ENCODE results near the gene KLF9. TPM values are rescaled to one million over a fixed set of nuclear protein-coding genes. Genes with fewer than 3 reads are reported as not detected.

The KLF9 gene
- total and polyA plus RNA-seq, 2 experiments from 2014 or later: 2.5 to 14.3 TPM

GRCh38 chr9:70455993-70456704 is 41.7 kb upstream of the KLF9 start:
- H4K20me1 ChIP-seq (ENCODE audit: insufficient read depth): no peaks in the 10 kb centered on the region

GRCh38 chr9:70452365-70452764 is 37.9 kb upstream of the KLF9 start:
- DNase-seq: no peak
- no peaks in the 10 kb centered on the region for H3K9me2 ChIP-seq (ENCODE audit: insufficient read depth)
- H3K36me3 ChIP-seq (ENCODE audit: low read depth): no peaks in the 10 kb centered on the region
- H2AFZ ChIP-seq: no peak overlapping the region
- H3F3A ChIP-seq (ENCODE audit: insufficient read depth): no peaks in the 10 kb centered on the region
- H3K27ac ChIP-seq: no peak overlapping the region
- H3K9me3 ChIP-seq (ENCODE audit: low read depth): no peaks in the 10 kb centered on the region
- no peaks in the 10 kb centered on the region for H3K4me1 ChIP-seq (ENCODE audit: insufficient read depth)
- WGBS, 2 experiments (ENCODE audit: low coverage in 1 of 2, low lambda C conversion rate in 2 of 2, missing lambda C conversion rate in 2 of 2): 90 to 96% methylated on average over 3 of the region's 3 CpGs
- no peak overlapping the region for H3K4me2 ChIP-seq (ENCODE audit: unreplicated experiment)
- no peaks in the 10 kb centered on the region for H3K79me2 ChIP-seq (ENCODE audit: insufficient read depth)
- no peak overlapping the region for H3K4me3 ChIP-seq
- no peak for TF ChIP-seq EZH2 (IDR thresholded peaks at IDR 0.05; ENCODE audit: insufficient read depth, poor library complexity, severe bottlenecking)
- TF ChIP-seq EZH2phosphoT487 (IDR thresholded peaks at IDR 0.05; ENCODE audit: insufficient read depth, low read depth): no peak
- in situ Hi-C loops (cut with MboI): no loop called here
- H3K9ac ChIP-seq: no peak overlapping the region
- no peaks in the 10 kb centered on the region for H4K20me1 ChIP-seq (ENCODE audit: insufficient read depth)
- H3K27me3 ChIP-seq (replicated peaks; ENCODE audit: insufficient read depth): no peaks in the 10 kb centered on the region

More at GRCh38 chr9:70455993-70456704, 41.7 kb upstream of the KLF9 start:
- H3K9me3 ChIP-seq (ENCODE audit: low read depth): no peaks in the 10 kb centered on the region
- 41 to 47% methylated on average over 7 of the region's 7 CpGs for WGBS, 2 experiments (ENCODE audit: low coverage in 1 of 2, low lambda C conversion rate in 2 of 2, missing lambda C conversion rate in 2 of 2)
- DNase-seq: no peak
- no peaks in the 10 kb centered on the region for H3K36me3 ChIP-seq (ENCODE audit: low read depth)
- no peaks in the 10 kb centered on the region for H3K4me1 ChIP-seq (ENCODE audit: insufficient read depth)
- H3K4me3 ChIP-seq: no peak overlapping the region
- TF ChIP-seq EZH2phosphoT487 (IDR thresholded peaks at IDR 0.05; ENCODE audit: insufficient read depth, low read depth) (no peak), EZH2 (IDR thresholded peaks at IDR 0.05; ENCODE audit: insufficient read depth, poor library complexity, severe bottlenecking) (no peak)
- no peak overlapping the region for H3K9ac ChIP-seq
- no peaks in the 10 kb centered on the region for H3K27me3 ChIP-seq (replicated peaks; ENCODE audit: insufficient read depth)
- H3F3A ChIP-seq (ENCODE audit: insufficient read depth): no peaks in the 10 kb centered on the region
- in situ Hi-C loops (cut with MboI): no loop called here
- no peaks in the 10 kb centered on the region for H3K79me2 ChIP-seq (ENCODE audit: insufficient read depth)
- H2AFZ ChIP-seq: no peak overlapping the region
- H3K27ac ChIP-seq: no peak overlapping the region
- no peaks in the 10 kb centered on the region for H3K9me2 ChIP-seq (ENCODE audit: insufficient read depth)
- H3K4me2 ChIP-seq (ENCODE audit: unreplicated experiment): no peak overlapping the region

- Histone ChIP-seq H3K4me1 (ENCODE audit: insufficient read depth) (no peaks in the 10 kb centered on the region), H3K4me3 (no peak overlapping the region), H2AFZ (no peak overlapping the region), H3F3A (ENCODE audit: insufficient read depth) (no peaks in the 10 kb centered on the region), H3K9me2 (ENCODE audit: insufficient read depth) (no peaks in the 10 kb centered on the region), H3K9me3 (ENCODE audit: low read depth) (no peaks in the 10 kb centered on the region), H3K9ac (no peak overlapping the region), H3K27ac (no peak overlapping the region), H3K27me3 (replicated peaks; ENCODE audit: insufficient read depth) (no peaks in the 10 kb centered on the region), H3K79me2 (ENCODE audit: insufficient read depth) (no peaks in the 10 kb centered on the region), H3K36me3 (ENCODE audit: low read depth) (no peaks in the 10 kb centered on the region), H3K4me2 (ENCODE audit: unreplicated experiment) (no peak overlapping the region), H4K20me1 (ENCODE audit: insufficient read depth) (no peaks in the 10 kb centered on the region)
- 65 to 69% methylated on average over 5 of the region's 5 CpGs for WGBS, 2 experiments (ENCODE audit: low coverage in 1 of 2, low lambda C conversion rate in 2 of 2, missing lambda C conversion rate in 2 of 2)
- in situ Hi-C loops (cut with MboI): no loop called here
- DNase-seq: no peak
- TF ChIP-seq EZH2 (IDR thresholded peaks at IDR 0.05; ENCODE audit: insufficient read depth, poor library complexity, severe bottlenecking) (no peak), EZH2phosphoT487 (IDR thresholded peaks at IDR 0.05; ENCODE audit: insufficient read depth, low read depth) (no peak)
These were observed 37.3 kb upstream of the KLF9 start for GRCh38 chr9:70451765-70452164.

GRCh38 chr9:70450738-70451137 is 36.3 kb upstream of the KLF9 start:
- no peaks in the 10 kb centered on the region for H3K79me2 ChIP-seq (ENCODE audit: insufficient read depth)
- H3F3A ChIP-seq (ENCODE audit: insufficient read depth): no peaks in the 10 kb centered on the region
- 78 to 79% methylated on average over 5 of the region's 5 CpGs for WGBS, 2 experiments (ENCODE audit: low coverage in 1 of 2, low lambda C conversion rate in 2 of 2, missing lambda C conversion rate in 2 of 2)
- in situ Hi-C loops (cut with MboI): no loop called here
- no peaks in the 10 kb centered on the region for H3K27me3 ChIP-seq (replicated peaks; ENCODE audit: insufficient read depth)
- H3K4me2 ChIP-seq (ENCODE audit: unreplicated experiment): no peak overlapping the region
- no peaks in the 10 kb centered on the region for H3K36me3 ChIP-seq (ENCODE audit: low read depth)
- no peak for DNase-seq
- TF ChIP-seq EZH2 (IDR thresholded peaks at IDR 0.05; ENCODE audit: insufficient read depth, poor library complexity, severe bottlenecking) (no peak), EZH2phosphoT487 (IDR thresholded peaks at IDR 0.05; ENCODE audit: insufficient read depth, low read depth) (no peak)
- H3K4me3 ChIP-seq: no peak overlapping the region
- H3K9me2 ChIP-seq (ENCODE audit: insufficient read depth): no peaks in the 10 kb centered on the region
- H3K27ac ChIP-seq: no peak overlapping the region
- no peaks in the 10 kb centered on the region for H3K9me3 ChIP-seq (ENCODE audit: low read depth)
- H4K20me1 ChIP-seq (ENCODE audit: insufficient read depth): no peaks in the 10 kb centered on the region
- H3K4me1 ChIP-seq (ENCODE audit: insufficient read depth): no peaks in the 10 kb centered on the region
- H2AFZ ChIP-seq: no peak overlapping the region
- H3K9ac ChIP-seq: no peak overlapping the region

All from GM23248 (cell line).